Esophagus muscularis mucosa (tissue), 4 donors: ENCODE measurements around the gene CCBE1.

Experiments used
- CTCF ChIP-seq, 3 experiments: fragments of 200-600 bp in 2 of 3; fragments of 450-650 bp in 1 of 3; sonication (generic) in 2 of 3; IDR thresholded peaks; one replicate each; pipeline ENCODE4 v1.5.1; 2017 to 2019; ENCODE audit warnings: antibody characterized with exemption in 3 of 3, mild to moderate bottlenecking in 2 of 3, moderate library complexity in 1 of 3
- EP300 ChIP-seq: sonication (generic); formaldehyde crosslinking; IDR thresholded peaks from one replicate; pipeline ENCODE4 v1.6.1; 2017; ENCODE audit warnings: antibody characterized with exemption
- POLR2A ChIP-seq: fragments of 450-650 bp; IDR thresholded peaks from one replicate; pipeline ENCODE4 v1.6.1; 2017; ENCODE audit warnings: antibody characterized with exemption, moderate library complexity, mild to moderate bottlenecking, low read depth

GRCh38 chr18:59484131-59484530 lies 213.1 kb downstream of the CCBE1 start:
- TF ChIP-seq POLR2A (no peak), EP300 (no peak), CTCF (IDR thresholded peaks at IDR 0.05) (no peak)
